Cardiac fibroblast (primary cell): ENCODE data around the gene TP53BP1.

Source experiments
- DNase-seq, 2 donors: peaks; one replicate each; pipeline versions ENCODE4 v3.0.0 to v3.0.0-alpha.2; 2010; ENCODE audit warnings: low read depth in 2 of 2
- H3K4me3 ChIP-seq, 2 donors: replicated peaks in 1 of 2; 1 replicate in 1 of 2; 2 replicates in 1 of 2; pipeline ENCODE4 v1.5.1; 2011; ENCODE audit warnings: low read depth in 2 of 2, low read length in 2 of 2, mild to moderate bottlenecking in 2 of 2, moderate library complexity in 1 of 2
- CTCF ChIP-seq: IDR thresholded peaks from one replicate; pipeline ENCODE4 v1.5.1; 2011; ENCODE audit warnings: low read depth, mild to moderate bottlenecking, low read length, inconsistent platforms

The TP53BP1 gene

DNA sequence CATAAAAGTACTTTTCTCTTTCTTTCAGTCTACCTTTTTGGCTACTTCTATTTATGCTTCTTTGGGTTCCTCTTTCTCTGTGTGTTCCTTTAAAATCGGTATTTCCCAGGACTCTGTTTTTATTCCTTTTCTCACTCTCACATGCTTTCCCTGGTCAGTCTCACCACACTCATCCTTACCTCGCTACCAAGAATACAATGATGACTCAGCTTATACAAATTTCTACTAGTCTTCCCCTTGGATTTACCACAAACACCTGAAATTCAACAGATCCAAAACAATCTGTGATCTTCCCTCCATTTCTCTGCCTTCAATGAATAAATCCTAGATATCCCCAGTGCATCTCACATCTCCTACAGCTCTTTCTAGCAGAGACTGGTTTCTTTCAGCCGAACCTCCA, 69.2 kb downstream of the TP53BP1 start:
- TF ChIP-seq CTCF: no peak
- no peak for DNase-seq
- no peak overlapping the region for H3K4me3 ChIP-seq

DNA sequence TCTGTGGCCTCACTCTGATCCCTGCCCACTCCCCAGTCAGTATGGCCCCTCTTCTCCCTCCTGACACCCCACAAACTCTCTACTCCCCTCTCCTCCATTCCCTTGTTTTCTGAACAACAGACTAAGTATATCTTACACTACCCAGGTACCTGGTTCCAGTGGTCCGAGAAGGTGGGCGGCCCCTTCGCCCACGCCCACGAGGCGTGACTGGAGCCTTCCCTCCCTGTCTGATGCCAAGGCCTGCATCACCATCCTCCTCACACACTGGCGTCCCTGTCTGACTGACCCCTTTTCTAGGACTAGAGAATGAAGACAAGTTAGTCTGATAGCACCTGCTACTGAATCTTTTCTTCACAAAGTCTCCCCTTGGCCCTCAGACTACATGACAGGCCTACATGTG, 72.1 kb downstream of the TP53BP1 start:
- no peak for TF ChIP-seq CTCF
- H3K4me3 ChIP-seq: no peak overlapping the region
- DNase-seq: no peak

- no peak for DNase-seq
- no peak overlapping the region for H3K4me3 ChIP-seq
- TF ChIP-seq CTCF: no peak
Observed at GRCh38 chr15:43420435-43420834, 72.5 kb downstream of the TP53BP1 start.

DNA sequence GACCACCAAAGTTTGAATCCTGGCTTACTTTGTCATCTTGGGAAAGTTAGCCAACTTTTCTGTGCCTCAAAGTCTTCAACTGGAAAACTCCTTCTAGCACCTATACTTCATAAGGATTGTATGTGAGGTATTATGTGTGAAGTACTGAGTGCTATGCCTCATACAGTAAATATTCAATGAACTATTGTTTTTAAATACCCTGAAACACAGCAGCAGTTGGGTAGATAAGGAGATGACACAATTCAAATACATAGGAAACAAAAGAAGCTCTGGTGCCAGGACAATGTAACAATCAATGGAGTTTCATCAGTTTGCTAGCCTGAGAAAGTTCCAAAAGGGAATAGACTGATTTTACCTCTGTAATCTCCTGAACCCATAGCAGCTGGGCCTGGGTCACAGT, 78.8 kb downstream of the TP53BP1 start:
- TF ChIP-seq CTCF: no peak
- peak; percentile 23 to 76 for DNase-seq
- no peak overlapping the region for H3K4me3 ChIP-seq

DNA sequence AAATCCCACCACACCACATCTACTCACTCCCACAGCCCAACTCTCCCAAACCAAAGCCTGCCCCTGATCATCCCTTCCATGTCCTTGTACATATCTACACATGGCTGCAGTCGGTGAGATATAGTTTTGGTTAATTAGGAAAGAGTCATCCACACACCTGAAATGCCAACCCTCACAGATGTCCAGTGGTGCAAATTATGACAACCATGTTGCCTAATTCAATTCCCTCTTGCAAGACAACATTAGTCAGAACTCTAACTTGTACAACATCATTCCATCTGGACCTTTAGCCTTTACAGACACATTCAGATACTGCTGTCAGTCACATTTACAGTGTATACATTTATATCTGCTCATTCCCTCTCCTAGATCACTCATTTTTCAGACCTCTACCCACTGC, 80.9 kb downstream of the TP53BP1 start:
- no peak overlapping the region for H3K4me3 ChIP-seq
- DNase-seq: no peak

GRCh38 chr15:43410572-43411214, 82.3 kb downstream of the TP53BP1 start:
- H3K4me3 ChIP-seq: no peak overlapping the region
- TF ChIP-seq CTCF: no peak
- DNase-seq: peak; percentile 54 to 68

More for the DNA sequence above, 80.9 kb downstream of the TP53BP1 start:
- TF ChIP-seq CTCF: no peak

GRCh38 chr15:43408789-43409188, 84.2 kb downstream of the TP53BP1 start:
- TF ChIP-seq CTCF: no peak
- peak in 1 of 2 donors; percentile 36 for DNase-seq
- no peak overlapping the region for H3K4me3 ChIP-seq
